OCI-LY1 (cell line): ENCODE measurements around the gene CTSE.

ENCODE experiments used
- H2AFZ ChIP-seq: fragments of 200-600 bp; sonication (generic), shearing (Covaris generic); 2 replicates; pipeline ENCODE4 v1.6.0; 2014; ENCODE audit warnings: antibody characterized with exemption, mild to moderate bottlenecking, low read length
- H3F3A ChIP-seq: fragments of 200-600 bp; sonication (generic), shearing (Covaris generic); 2 replicates; pipeline ENCODE4 v1.6.0; 2014; ENCODE audit warnings: mild to moderate bottlenecking, antibody characterized with exemption, low read length, moderate library complexity; ENCODE audit not compliant: insufficient read depth
- H3K27ac ChIP-seq: fragments of 200-600 bp; sonication (generic); 2 replicates; pipeline ENCODE4 v1.5.1; 2014; ENCODE audit warnings: low read length, mixed run types, mild to moderate bottlenecking, low read depth; ENCODE audit not compliant: poor library complexity, severe bottlenecking
- H3K27me3 ChIP-seq: fragments of 200-600 bp; sonication (generic); 2 replicates; pipeline ENCODE4 v1.6.0; 2014; ENCODE audit warnings: antibody characterized with exemption, mild to moderate bottlenecking, low read length, moderate library complexity; ENCODE audit not compliant: insufficient read depth
- H3K36me3 ChIP-seq: fragments of 200-600 bp; sonication (generic); 2 replicates; pipeline ENCODE4 v1.6.1; 2014; ENCODE audit warnings: mild to moderate bottlenecking, antibody characterized with exemption, low read length, moderate library complexity, mixed read lengths; ENCODE audit not compliant: insufficient read depth
- H3K4me1 ChIP-seq: fragments of 200-600 bp; sonication (generic); 2 replicates; pipeline ENCODE4 v1.5.1; 2014; ENCODE audit warnings: mild to moderate bottlenecking, low read length, moderate library complexity; ENCODE audit not compliant: insufficient read depth, severe bottlenecking
- H3K4me2 ChIP-seq: fragments of 200-600 bp; sonication (generic), shearing (Covaris generic); 2 replicates; pipeline ENCODE4 v1.6.1; 2014; ENCODE audit warnings: low read length
- H3K4me3 ChIP-seq: fragments of 200-600 bp; sonication (generic); 2 replicates; pipeline ENCODE4 v1.5.1; 2014; ENCODE audit warnings: low read length, low read depth, mild to moderate bottlenecking, mixed read lengths; ENCODE audit not compliant: poor library complexity, severe bottlenecking
- H3K79me2 ChIP-seq: fragments of 200-600 bp; shearing (Covaris generic); 2 replicates; pipeline ENCODE4 v1.6.1; 2016; ENCODE audit warnings: mixed run types, low read length, mixed read lengths; ENCODE audit not compliant: insufficient read depth
- H3K9ac ChIP-seq: fragments of 200-600 bp; sonication (generic), shearing (Covaris generic); 2 replicates; pipeline ENCODE4 v1.6.1; 2014; ENCODE audit warnings: mild to moderate bottlenecking, low read length, mixed read lengths
- H3K9me2 ChIP-seq: fragments of 200-600 bp; sonication (generic), shearing (Covaris generic); 2 replicates; pipeline ENCODE4 v1.6.1; 2014; ENCODE audit warnings: low read depth, mild to moderate bottlenecking, low read length, mixed read lengths
- H3K9me3 ChIP-seq: fragments of 200-600 bp; shearing (Covaris generic); 2 replicates; pipeline ENCODE4 v1.6.1; 2014; ENCODE audit warnings: low read length, mixed read lengths
- H4K20me1 ChIP-seq: fragments of 200-600 bp; sonication (generic), shearing (Covaris generic); 2 replicates; pipeline ENCODE4 v1.6.0; 2016; ENCODE audit warnings: mild to moderate bottlenecking, low read length; ENCODE audit not compliant: insufficient read depth
- CTCF ChIP-seq: fragments of 200-600 bp; sonication (generic), shearing (Covaris generic); IDR thresholded peaks from 2 replicates; pipeline ENCODE4 v1.5.1; 2017; ENCODE audit warnings: mild to moderate bottlenecking, antibody characterized with exemption, low read length, moderate library complexity, mixed read lengths
- EZH2 ChIP-seq: fragments of 200-600 bp; sonication (generic), shearing (Covaris generic); IDR thresholded peaks from 2 replicates; pipeline ENCODE4 v1.8.0; 2017; ENCODE audit warnings: borderline replicate concordance, mixed run types, mild to moderate bottlenecking, antibody characterized with exemption, low read length, moderate library complexity, mixed read lengths

The CTSE gene

GRCh38 chr1:206062464-206062863 lies 38.8 kb upstream of the CTSE start:
- H3K4me1 ChIP-seq = peaks cover 15% of the 10 kb centered on the region
- no peak overlapping the region for H3K4me2 ChIP-seq
- H3K9ac ChIP-seq = no peak overlapping the region
- TF ChIP-seq EZH2 (no peak), CTCF (no peak)
- H3K79me2 ChIP-seq = no peaks in the 10 kb centered on the region
- no peaks in the 10 kb centered on the region for H4K20me1 ChIP-seq
- H3K4me3 ChIP-seq = no peak overlapping the region
- H2AFZ ChIP-seq = no peak overlapping the region
- no peaks in the 10 kb centered on the region for H3K27me3 ChIP-seq
- no peaks in the 10 kb centered on the region for H3F3A ChIP-seq
- H3K27ac ChIP-seq = no peak overlapping the region
- no peaks in the 10 kb centered on the region for H3K9me2 ChIP-seq
- 0 out of 2 replicates have a peak, but pooled peaks cover 3% of the 10 kb centered on the region for H3K9me3 ChIP-seq
- peaks cover 40% of the 10 kb centered on the region for H3K36me3 ChIP-seq

GRCh38 chr1:206060844-206061243 lies 37.1 kb upstream of the CTSE start:
- Histone ChIP-seq H3K36me3 (peaks cover 56% of the 10 kb centered on the region), H4K20me1 (no peaks in the 10 kb centered on the region), H3F3A (no peaks in the 10 kb centered on the region), H3K9me3 (0 out of 2 replicates have a peak, but pooled peaks cover 3% of the 10 kb centered on the region), H3K9ac (no peak overlapping the region), H3K4me1 (peaks cover 24% of the 10 kb centered on the region), H3K27me3 (no peaks in the 10 kb centered on the region), H3K4me2 (no peak overlapping the region), H3K4me3 (no peak overlapping the region), H3K79me2 (no peaks in the 10 kb centered on the region), H2AFZ (no peak overlapping the region), H3K9me2 (no peaks in the 10 kb centered on the region), H3K27ac (no peak overlapping the region)
- TF ChIP-seq EZH2 (no peak), CTCF (no peak)

GRCh38 chr1:206059355-206059915 lies 35.7 kb upstream of the CTSE start:
- Histone ChIP-seq H3K36me3 (peaks cover 56% of the 10 kb centered on the region), H4K20me1 (no peaks in the 10 kb centered on the region), H3K27me3 (no peaks in the 10 kb centered on the region), H3K4me1 (peaks cover 38% of the 10 kb centered on the region), H3K4me2 (no peak overlapping the region), H3K9ac (no peak overlapping the region), H3K9me2 (no peaks in the 10 kb centered on the region), H2AFZ (no peak overlapping the region), H3K27ac (no peak overlapping the region), H3K9me3 (0 out of 2 replicates have a peak, but pooled peaks cover 3% of the 10 kb centered on the region), H3K4me3 (no peak overlapping the region), H3F3A (no peaks in the 10 kb centered on the region), H3K79me2 (peaks cover under 1% of the 10 kb centered on the region; the same call in 1 of the 2 replicates)
- no peak for TF ChIP-seq EZH2
- no peak for TF ChIP-seq CTCF
